ENCODE data around the gene QPCTL. TPM values are rescaled to one million over a fixed set of nuclear protein-coding genes. Genes with fewer than 3 reads are reported as not detected.

Gene QPCTL
- total and polyA plus RNA-seq, 2 of the 4 experiments (the other 2 are of a cell fraction) = 6.6 to 11.5 TPM

DNA sequence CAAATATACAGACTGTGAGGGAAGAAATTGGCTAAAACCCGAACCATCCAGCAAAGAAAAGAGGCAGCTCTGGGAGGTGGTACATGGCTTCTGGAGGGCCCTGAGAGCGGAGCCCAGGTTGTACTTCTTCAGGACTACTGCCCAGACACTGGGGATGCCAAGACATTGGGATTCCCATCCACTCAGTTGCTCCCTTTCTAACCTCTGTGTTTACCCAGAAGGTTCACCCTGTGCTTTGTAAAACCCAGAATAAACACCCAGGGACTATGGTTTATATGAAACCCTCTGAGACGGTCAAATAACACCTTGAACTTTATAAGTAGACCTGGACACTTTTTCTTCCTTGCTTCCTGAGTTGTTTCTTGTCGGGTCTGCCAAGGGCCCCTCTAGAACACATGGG lies 50.5 kb downstream of the QPCTL start:
- ATAC-seq (ENCODE audit: low read depth) = no peak
- Histone ChIP-seq H3K23ac (ENCODE audit: low read depth, low read length) (no peak overlapping the region), H3K27ac (ENCODE audit: insufficient read depth, low read length) (no peak overlapping the region), H4K8ac (ENCODE audit: low read depth in 2 of 2, low read length in 2 of 2) (no peak overlapping the region), H3K4me1 (ENCODE audit: control insufficient read depth, insufficient read depth, low read length) (no peaks in the 10 kb centered on the region), H4K5ac (ENCODE audit: low read depth, low read length) (no peak overlapping the region), H3K14ac (replicated peaks; ENCODE audit: low read depth, low read length) (no peak overlapping the region), H3K56ac (ENCODE audit: extremely low read depth, insufficient read depth, low read length) (no peak overlapping the region), H3K9ac (ENCODE audit: low read depth, low read length) (no peak overlapping the region), H3K4me3 (ENCODE audit: insufficient read depth, low read depth, low read length) (no peak overlapping the region), H3K4ac (ENCODE audit: low read depth, low read length) (no peak overlapping the region), H3K9me3 (ENCODE audit: control insufficient read depth, insufficient read depth, low read length) (no peaks in the 10 kb centered on the region), H3K18ac (ENCODE audit: low read depth, low read length) (no peak overlapping the region), H3K27me3 (ENCODE audit: control insufficient read depth, insufficient read depth, low read length) (peaks cover 22% of the 10 kb centered on the region), H2AK5ac (ENCODE audit: low read depth, low read length) (no peak overlapping the region), H2AK9ac (replicated peaks; ENCODE audit: low read depth, low read length, poor library complexity) (no peak overlapping the region), H4K20me1 (ENCODE audit: insufficient read depth, low read length) (no peaks in the 10 kb centered on the region), H3K4me2 (ENCODE audit: low read depth, low read length) (no peak overlapping the region), H3K79me1 (ENCODE audit: low read depth in 1 of 2, low read length in 2 of 2) (no peaks in the 10 kb centered on the region), H2BK120ac (ENCODE audit: low read depth, low read length) (no peak overlapping the region), H3K9me1 (ENCODE audit: insufficient read depth, low read length) (no peaks in the 10 kb centered on the region), H3K36me3 (ENCODE audit: control insufficient read depth, insufficient read depth, low read length) (no peaks in the 10 kb centered on the region), H4K91ac (ENCODE audit: insufficient read depth, low read depth, low read length) (no peak overlapping the region), H2BK20ac (ENCODE audit: low read depth, low read length) (no peak overlapping the region), H2BK15ac (ENCODE audit: low read depth, low read length) (no peak overlapping the region), H2AFZ (replicated peaks; ENCODE audit: low read length, poor library complexity) (no peak overlapping the region), H2BK5ac (ENCODE audit: low read depth, low read length, poor library complexity, severe bottlenecking) (no peak overlapping the region)
- TF ChIP-seq MAZ (IDR thresholded peaks at IDR 0.05; ENCODE audit: borderline replicate concordance, low read depth, low read length) (no peak), POLR2A (IDR thresholded peaks at IDR 0.05; ENCODE audit: low read depth, low read length) (no peak), NFE2L2 (IDR thresholded peaks at IDR 0.05; ENCODE audit: low read depth, low read length) (no peak), RCOR1 (IDR thresholded peaks at IDR 0.05; ENCODE audit: insufficient replicate concordance, low read length) (no peak), RAD21 (IDR thresholded peaks at IDR 0.05; ENCODE audit: low read length) (no peak), CEBPB (IDR thresholded peaks at IDR 0.05; ENCODE audit: low read depth, low read length) (no peak), MAFK (IDR thresholded peaks at IDR 0.05; ENCODE audit: low read depth, low read length) (no peak), FOS (IDR thresholded peaks at IDR 0.05; ENCODE audit: low read depth, low read length) (no peak), BHLHE40 (IDR thresholded peaks at IDR 0.05; ENCODE audit: low read depth, low read length) (no peak), RFX5 (IDR thresholded peaks at IDR 0.05; ENCODE audit: low read depth, low read length) (no peak), MXI1 (IDR thresholded peaks at IDR 0.05; ENCODE audit: borderline replicate concordance, low read depth, low read length) (no peak)
- TF ChIP-seq, protein P1, sequence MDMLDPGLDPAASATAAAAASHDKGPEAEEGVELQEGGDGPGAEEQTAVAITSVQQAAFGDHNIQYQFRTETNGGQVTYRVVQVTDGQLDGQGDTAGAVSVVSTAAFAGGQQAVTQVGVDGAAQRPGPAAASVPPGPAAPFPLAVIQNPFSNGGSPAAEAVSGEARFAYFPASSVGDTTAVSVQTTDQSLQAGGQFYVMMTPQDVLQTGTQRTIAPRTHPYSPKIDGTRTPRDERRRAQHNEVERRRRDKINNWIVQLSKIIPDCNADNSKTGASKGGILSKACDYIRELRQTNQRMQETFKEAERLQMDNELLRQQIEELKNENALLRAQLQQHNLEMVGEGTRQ (IDR thresholded peaks at IDR 0.05; ENCODE audit: low read depth, low read length) = no peak
- TF ChIP-seq, protein P2, sequence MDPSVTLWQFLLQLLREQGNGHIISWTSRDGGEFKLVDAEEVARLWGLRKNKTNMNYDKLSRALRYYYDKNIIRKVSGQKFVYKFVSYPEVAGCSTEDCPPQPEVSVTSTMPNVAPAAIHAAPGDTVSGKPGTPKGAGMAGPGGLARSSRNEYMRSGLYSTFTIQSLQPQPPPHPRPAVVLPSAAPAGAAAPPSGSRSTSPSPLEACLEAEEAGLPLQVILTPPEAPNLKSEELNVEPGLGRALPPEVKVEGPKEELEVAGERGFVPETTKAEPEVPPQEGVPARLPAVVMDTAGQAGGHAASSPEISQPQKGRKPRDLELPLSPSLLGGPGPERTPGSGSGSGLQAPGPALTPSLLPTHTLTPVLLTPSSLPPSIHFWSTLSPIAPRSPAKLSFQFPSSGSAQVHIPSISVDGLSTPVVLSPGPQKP (IDR thresholded peaks at IDR 0.05; ENCODE audit: borderline replicate concordance, low read depth, low read length) = no peak
- DNase-seq = no peak
- CTCF ChIA-PET = no interaction called here
- POLR2A ChIA-PET (ENCODE audit: unreplicated experiment) = no interaction called here
- intact Hi-C loops (cut with micrococcal nuclease) = no loop called here
- in situ Hi-C loops (cut with MboI; ENCODE audit: low sequenced_read_pairs) = no loop called here
- BruUV-seq (replicated peaks) = no TSS peak
- 43% methylated on average over 1 of the region's 4 CpGs; no CpG with 5 or more reads in 1 of the 2 experiments for WGBS, 2 experiments (ENCODE audit: extremely low coverage in 2 of 2, insufficient read length in 1 of 2)
- dilution Hi-C loops (cut with HindIII; ENCODE audit: low sequenced_read_pairs, unreplicated experiment) = no loop called here

Data from IMR-90 (cell line).